GM08714 (cell line): Measurements from ENCODE around the gene KLHDC8B.

Experiments used
- H3K4me3 ChIP-seq: fragments of 200-500 bp; sonication (Bioruptor generic); 2 replicates; pipeline ENCODE4 v1.5.1; 2014; ENCODE audit warnings: mild to moderate bottlenecking, low read length, inconsistent platforms
- ZNF274 ChIP-seq: IDR thresholded peaks from 2 replicates; pipeline ENCODE4 v1.6.1; 2012; ENCODE audit warnings: mild to moderate bottlenecking, low read depth, low read length

Gene KLHDC8B

DNA sequence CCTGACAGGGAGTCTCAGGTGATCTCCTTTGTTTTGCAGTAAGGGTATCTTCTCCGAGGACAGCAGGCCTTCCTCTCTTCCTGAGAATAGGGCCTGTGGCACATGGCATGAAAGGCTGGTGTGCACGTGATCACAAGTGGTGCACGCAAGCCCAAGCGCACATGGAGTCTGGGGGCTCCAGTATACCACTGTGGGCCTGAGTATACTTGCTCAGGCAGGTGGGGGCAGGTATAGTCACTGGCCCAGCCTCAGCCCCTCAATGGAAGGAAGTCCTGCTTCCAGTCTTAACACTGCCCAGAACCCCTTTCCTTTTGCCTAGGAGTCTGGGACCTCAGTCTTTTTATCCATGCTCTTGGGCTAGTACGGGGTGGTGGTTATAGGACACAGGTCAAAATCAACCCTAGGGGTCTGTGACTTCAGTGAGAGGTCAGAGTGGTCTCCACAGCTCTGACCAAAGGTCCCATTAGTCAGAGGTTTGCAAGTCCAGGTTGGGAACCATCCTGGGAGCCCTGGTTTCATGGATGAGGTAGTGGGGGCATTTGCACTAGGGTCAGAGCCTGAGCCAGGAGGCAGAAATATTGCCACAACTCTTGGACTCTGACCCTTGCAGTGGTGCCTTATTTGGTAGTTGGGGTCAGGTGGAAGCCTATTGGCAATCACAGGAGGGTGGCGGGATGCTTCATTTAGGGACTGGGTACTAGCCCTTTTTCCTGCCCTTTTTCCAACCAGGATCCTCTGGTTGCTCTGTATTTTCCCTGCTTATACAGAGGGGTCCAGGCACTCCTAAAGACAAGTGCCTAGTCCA is 4.4 kb upstream of the KLHDC8B start:
- peak overlapping the region; percentile 82; the same call in 1 of the 2 replicates for H3K4me3 ChIP-seq
- TF ChIP-seq ZNF274: no peak

DNA sequence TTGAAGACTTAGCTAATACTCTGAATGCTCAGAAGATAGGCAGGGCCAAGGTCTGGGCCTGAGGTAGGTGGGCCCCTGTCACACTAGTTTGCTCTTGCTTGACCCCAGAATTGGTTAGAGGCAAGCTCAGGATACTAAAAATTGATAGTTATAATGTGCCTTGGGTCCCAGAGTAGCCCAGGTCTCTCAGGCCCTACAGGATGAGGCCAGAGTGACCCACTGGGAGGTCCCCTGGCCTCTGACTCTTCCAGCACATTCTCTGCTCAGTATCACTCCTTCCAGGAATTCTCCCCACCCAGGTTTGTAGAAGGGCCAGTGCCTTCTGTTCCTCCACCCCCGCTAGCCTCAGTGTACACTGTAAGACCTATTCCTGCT is 667 bp upstream of the KLHDC8B start:
- peak overlapping the region; percentile 49; the same call in 1 of the 2 replicates for H3K4me3 ChIP-seq
- no peak for TF ChIP-seq ZNF274

DNA sequence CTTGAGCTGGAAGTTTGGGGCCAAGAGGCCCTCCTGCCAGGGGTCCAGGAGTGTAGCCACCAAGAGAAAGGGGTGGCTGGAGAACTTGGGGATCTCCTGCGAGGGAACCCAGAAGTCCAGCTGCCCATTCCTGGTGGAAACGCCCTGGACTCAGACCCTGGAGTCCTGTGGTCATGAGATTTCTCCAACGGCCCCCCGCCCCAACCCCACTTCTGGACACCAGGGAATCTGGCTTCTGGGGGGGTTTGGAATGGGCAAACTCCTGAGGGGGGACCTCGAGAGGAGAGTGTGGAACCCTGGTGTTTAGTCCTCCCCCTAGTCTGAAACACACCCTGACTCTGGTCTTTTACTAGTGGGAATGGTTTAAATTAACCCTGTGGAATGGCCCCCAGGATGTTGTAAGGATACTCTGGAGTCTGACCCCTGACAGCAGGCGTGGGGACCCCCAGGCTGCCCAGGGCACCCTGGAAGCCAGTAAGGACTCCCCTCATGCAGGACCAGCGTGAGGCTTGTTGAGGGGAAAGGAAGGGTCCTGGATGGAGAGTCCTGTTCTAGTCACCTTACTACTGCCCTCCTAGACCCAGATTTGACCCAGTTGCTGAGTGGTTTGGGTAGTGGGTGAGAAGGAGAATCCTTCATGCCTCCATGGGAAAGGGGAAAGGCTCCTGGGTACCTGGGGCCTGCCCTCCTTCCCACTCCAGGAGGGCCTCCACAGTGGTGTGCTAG is 540 bp downstream of the KLHDC8B start:
- no peak for TF ChIP-seq ZNF274
- H3K4me3 ChIP-seq: peak overlapping the region; percentile 49; the same call in 1 of the 2 replicates

DNA sequence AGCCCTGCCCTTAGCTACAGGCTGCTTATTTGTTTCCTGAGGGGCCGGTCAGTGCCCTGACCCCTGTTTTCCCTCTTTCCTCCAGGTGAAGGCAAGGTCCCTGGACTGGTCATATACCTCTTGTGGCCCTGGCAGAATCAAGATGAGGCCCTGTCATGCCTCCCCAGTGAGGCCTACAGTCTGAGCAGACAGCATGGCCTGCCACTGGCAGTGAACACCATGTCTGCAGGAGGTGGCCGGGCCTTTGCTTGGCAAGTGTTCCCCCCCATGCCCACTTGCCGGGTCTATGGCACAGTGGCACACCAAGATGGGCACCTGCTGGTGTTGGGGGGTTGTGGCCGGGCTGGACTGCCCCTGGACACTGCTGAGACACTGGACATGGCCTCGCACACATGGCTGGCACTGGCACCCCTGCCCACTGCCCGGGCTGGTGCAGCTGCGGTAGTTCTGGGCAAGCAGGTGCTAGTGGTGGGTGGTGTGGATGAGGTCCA is 1.2 kb downstream of the KLHDC8B start:
- no peak for TF ChIP-seq ZNF274
- H3K4me3 ChIP-seq: no peak overlapping the region

DNA sequence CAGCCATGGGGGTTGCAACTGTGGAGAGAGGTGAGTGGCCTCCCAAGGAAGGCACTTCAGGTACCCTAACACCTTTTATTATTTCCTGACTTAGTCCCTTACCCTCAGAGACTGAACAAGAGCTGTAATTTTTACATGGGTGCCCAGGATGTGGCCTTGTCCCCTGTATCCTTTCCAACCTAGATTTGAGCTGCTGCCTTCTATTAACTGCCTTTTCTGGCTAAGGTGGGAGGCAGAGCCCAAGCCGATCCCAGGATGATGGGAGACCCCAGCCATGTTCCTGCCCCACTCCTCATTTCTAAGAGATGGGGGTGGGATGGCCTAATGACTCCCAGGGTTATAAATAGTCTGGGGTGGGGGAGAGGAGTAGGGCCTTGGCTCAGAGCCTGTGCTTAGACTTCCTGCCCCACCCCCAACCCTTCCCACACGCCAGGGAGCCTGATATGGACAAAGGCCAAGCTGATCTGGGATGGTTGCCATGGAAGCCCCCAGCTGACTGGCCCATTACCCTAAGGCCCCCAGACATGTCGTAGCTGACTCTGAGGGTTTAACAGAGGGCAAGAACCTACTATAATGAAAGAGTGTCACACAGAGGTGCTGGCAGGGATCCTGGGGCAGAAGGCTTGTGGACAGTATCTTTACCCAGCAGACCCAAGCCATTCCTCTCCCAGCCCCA is 1.9 kb downstream of the KLHDC8B start:
- TF ChIP-seq ZNF274: no peak
- no peak overlapping the region for H3K4me3 ChIP-seq

DNA sequence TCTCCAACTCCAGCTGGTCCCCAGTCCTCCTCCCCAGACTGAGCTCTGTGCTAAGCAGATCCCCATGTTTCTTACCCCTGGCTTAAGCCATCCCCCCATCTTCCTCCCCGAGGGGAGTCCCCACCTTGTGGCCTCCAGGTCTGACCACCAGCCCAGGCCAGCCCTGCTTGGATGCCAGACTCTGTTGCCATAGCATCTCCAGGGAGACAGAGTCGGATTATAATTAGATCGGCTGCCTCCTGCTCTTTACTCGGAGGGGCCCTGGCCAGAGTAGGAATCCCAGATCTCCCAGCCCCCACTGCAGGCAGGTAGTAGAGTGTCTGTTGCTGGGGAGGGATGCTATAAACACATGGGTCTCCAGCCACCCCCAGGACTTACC is 2.4 kb downstream of the KLHDC8B start:
- no peak for TF ChIP-seq ZNF274
- no peak overlapping the region for H3K4me3 ChIP-seq

DNA sequence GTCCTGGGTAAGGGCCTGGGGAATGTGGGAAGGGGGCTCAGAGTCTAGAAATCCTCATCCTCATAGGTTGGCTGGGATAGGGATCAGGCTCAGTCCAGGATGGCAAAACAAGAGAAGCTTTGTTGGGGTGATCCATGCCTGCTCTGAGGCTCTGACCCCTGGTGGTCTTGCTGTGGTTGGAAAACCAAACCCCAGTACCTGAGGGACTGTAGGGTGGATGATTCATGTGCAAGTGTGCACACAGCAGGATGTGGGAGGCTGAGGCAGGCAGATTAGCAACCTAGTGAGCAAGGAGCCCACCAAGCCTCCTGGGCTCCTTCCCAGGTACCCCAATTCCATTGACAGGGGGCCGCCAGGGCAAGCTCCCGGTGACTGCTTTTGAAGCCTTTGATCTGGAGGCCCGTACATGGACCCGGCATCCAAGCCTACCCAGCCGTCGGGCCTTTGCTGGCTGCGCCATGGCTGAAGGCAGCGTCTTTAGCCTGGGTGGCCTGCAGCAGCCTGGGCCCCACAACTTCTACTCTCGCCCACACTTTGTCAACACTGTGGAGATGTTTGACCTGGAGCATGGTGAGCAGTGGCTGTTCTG is 3.1 kb downstream of the KLHDC8B start:
- no peak overlapping the region for H3K4me3 ChIP-seq
- no peak for TF ChIP-seq ZNF274

DNA sequence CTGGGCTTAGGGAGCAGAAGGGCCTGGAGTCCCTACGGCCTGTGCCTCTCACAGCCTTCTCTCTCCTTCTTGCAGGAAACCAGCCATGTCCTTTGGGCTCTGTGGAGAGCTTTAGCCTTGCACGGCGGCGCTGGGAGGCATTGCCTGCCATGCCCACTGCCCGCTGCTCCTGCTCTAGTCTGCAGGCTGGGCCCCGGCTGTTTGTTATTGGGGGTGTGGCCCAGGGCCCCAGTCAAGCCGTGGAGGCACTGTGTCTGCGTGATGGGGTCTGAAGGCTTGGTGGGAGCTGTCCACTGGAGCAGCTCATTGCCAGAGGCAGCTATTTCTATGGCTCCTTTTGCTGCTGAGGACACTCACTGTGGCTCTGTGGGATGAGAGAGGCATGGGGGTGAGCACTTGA is 4.1 kb downstream of the KLHDC8B start:
- no peak overlapping the region for H3K4me3 ChIP-seq
- TF ChIP-seq ZNF274: no peak

DNA sequence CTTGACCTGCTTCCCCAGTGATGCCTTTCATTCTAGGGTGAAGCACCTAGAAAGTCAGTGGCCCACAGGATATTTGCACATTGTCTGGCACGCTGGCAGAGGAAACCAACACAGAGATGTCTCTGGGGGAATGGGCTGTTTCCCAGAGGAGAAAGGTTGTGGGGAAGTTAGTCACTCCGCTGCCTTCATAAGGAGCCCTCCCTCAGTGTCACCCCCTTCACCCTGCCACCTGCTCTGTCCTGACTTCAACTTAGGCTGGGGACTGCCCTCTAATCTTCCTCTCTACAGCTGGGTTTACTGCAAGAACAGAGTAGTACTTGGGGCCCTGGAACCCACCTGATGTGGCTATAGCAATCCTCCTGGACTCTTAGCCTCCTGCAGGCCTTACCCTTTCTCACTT is 5.7 kb downstream of the KLHDC8B start:
- TF ChIP-seq ZNF274: no peak
- H3K4me3 ChIP-seq: no peak overlapping the region

DNA sequence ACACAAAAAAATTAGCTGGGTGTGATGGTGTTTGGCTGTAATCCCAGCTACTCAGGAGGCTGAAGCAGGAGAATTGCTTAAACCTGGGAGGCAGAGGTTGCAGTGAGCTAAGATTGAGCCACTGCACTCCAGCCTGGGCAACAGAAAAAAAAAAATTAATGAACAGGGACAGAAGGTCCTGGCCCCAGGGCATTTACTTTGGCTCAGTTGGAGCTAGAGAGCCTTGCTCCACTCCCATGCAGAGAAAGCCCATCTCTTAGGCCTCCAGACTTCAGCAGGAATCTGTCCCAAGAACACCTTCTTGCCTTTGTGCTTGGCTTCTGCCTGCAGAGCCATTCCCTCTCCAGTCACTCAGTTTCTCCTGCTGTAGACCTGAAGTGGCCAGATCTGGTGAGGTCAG is 8.7 kb downstream of the KLHDC8B start:
- TF ChIP-seq ZNF274: no peak
- no peak overlapping the region for H3K4me3 ChIP-seq

DNA sequence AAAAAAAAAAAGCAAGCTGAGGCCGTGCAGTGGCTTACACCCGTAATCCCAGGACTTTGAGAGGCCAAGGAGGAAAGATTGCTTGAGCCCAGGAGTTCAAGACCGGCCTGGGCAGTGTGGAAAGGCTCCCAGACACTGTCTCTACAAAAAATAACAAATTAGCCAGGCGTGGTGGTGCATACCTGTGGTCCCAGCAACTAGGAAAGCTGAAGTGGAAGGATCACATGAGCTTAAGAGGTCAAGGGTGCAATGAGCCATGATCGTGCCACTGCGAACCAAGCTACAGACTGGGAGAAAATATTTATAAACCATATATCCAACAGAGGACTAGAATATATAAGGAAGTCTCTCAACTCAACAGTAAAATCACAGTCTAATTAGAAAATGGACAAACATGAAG is 10.0 kb downstream of the KLHDC8B start:
- no peak for TF ChIP-seq ZNF274
- no peak overlapping the region for H3K4me3 ChIP-seq

DNA sequence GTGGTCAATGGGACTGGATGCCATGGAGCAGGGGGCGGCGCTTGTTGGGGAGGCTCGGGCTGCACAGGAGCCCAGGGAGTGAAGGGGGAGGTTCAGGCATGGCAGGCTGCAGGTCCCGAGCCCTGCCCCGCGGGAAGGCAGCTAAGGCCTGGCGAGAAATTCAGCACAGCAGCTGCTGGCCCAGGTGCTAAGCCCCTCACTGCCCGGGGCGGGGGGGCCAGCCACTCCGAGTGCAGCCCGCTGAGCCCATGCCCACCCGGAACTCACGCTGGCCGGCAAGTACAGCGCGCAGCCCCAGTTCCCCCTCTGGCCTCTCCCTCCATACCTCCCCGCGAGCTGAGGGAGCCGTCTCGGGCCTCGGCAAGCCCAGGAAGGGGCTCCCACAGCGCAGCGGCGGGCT is 11.3 kb downstream of the KLHDC8B start:
- no peak overlapping the region for H3K4me3 ChIP-seq
- TF ChIP-seq ZNF274: no peak

DNA sequence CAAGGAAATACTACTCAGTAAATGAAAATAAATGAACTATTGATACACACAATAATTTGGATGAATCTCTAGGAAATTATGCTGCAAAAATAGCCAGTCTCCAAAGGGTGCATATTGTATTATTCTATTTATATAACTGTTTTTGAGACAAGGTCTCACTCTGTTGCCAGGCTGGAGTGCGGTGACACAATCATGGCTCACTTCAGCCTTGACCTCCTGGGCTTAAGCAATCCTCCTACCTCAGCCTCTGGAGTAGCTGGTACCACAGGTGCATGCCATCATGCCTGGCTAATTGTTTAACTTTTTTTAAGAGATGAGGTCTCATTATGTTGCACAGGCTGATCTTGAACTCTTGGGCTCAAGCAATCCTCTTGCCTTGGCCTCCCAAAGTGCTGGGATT is 12.5 kb downstream of the KLHDC8B start:
- H3K4me3 ChIP-seq: no peak overlapping the region
- TF ChIP-seq ZNF274: no peak

DNA sequence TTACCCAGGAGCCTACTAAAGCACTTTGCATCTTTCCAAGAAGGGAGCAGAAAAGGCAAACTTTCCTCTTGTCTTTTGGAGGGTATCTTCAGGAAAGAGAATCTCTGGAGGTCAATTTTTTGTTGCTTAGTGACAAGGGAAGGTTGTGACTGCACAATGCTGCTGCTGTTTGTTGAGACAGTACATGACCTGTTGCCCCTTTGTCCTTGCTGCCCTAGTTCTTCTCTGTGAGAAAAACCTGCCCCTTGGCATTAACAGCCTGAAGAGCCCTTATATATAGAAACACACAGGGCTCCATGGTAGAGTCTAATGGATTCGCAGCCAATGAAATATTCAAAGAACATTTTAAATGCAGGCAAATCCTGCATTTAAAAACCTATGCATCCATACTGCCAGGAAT is 20.3 kb downstream of the KLHDC8B start:
- no peak overlapping the region for H3K4me3 ChIP-seq
- TF ChIP-seq ZNF274: no peak
